Cerebellar nuclear complex (tissue), 1 donor: ENCODE measurements around the gene ABHD1.
"Not testable (repeated sequence)": the region's sequence is repeated elsewhere in the genome, so short reads cannot be mapped to it uniquely, and the experiment has no call there.

Experiments used
- DNase-seq, 2 experiments: peaks; one replicate each; lab custom pipeline; 2025; lab: John Stamatoyannopoulos, UW

The ABHD1 gene

DNA sequence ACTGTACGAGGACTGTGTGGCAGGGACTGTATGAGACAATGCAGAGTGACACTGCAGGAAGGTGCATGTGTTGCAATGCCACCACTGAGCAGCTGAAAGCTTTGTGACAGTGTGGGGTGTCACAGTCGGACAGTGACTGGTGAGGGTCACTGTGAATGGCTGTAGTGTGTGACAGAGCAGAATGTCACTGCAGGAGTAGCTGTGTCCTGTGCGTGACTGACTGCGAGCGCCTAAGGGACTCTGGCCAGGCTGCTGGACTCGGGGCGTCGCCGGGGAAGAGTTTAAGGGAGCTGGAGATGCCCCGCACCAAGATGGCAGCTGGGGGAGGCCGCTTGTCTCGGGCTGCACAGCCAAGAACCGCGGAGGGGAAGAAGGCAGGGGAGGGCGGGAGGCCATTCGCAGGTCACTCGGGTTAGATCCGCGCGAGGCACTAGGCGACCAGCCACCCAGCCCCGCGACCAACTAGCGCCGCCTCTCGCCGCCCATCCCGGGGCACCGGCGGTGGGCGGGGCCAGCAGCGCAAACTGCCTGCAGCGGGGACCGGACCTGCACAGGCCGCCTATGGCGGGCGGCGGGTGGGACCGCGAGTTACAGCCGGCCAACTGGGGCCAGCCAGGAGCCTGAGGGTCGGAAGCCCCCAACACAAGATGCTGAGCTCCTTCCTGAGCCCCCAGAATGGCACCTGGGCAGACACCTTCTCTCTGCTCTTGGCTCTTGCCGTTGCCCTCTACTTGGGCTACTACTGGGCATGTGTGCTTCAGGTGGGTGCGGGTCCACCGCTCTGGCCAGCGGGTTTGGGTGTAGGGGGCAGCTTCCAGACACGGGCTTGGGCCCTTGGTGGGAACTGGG, at the start of gene ABHD1:
Gene ABHD1, plus strand, starts transcription at position 514 of the 849 bp plus-strand sequence. Its CDS starts 134 bp downstream, at position 648.
- DNase-seq: no peak

DNA sequence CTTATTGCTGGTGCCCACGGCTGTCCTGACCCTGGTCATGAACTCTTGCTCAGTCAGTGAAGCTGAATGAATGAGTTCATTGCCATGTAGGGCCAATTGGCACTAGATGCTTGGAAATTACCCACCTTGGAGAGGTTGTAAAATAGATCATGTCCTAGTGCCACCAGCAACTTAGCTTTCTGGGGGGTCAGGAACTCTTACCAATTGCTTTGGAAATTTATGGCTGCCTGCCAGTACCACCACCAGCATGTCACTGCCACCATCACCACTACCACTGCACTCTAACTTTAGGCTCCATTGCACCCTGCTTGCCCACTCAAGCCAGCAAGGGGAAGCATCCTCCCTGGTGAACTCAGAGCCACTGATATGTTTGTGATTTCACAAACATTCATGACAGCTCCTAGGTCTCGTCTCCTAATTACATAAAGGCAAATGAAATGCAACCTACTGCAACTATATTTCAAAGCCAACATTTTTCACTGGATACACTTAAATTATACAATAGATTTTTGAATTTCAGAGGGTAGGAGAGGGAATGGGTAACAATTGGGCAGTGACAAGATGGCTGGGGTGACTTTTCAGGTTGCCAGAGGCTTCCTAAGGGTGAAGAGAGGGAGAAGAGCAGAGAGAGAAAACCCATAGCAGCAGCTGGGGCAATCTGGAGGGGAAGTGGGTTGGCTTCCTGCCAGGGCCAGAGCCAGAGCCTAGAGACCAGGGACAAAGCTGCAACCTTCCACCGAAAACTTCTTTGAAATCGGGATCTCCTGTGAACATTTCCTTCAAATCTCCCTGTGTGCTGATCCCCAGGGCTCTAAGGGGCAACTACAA, 48.7 kb upstream of the ABHD1 start:
- no peak for DNase-seq

DNA sequence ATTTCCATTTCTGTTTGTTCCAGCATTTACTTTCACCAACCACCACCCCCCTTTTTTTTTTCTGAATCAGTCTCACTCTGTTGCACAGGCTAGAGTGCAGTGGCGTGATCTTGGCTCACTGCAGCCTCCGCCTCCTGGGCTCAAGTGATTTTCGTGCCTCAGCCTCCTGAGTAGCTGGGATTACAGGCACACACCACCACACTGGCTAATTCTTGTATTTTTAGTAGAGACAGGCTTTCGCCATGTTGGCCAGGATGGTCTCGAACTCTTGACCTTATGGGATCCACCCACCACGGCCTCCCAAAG, 48.1 kb upstream of the ABHD1 start:
- DNase-seq: not testable (repeated sequence)

DNA sequence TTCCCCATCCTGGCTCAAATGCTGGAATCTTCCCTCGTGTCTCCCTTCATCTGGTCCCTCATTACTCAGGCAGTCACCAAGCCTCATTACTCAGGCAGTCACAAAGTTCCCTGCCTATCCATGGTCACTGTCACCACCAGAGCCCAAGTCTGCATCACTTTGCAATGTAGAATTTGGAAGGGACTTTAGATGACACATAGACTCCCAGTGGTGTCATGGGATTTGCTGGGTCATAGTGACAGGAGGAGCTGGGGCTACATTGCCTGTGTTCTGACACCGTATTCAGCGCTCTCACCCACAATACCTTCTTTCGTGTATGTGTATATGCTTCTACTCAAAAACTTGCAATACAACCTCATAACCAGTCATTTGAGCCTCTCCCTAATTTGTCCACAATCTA, 47.3 kb upstream of the ABHD1 start:
- DNase-seq: no peak

DNA sequence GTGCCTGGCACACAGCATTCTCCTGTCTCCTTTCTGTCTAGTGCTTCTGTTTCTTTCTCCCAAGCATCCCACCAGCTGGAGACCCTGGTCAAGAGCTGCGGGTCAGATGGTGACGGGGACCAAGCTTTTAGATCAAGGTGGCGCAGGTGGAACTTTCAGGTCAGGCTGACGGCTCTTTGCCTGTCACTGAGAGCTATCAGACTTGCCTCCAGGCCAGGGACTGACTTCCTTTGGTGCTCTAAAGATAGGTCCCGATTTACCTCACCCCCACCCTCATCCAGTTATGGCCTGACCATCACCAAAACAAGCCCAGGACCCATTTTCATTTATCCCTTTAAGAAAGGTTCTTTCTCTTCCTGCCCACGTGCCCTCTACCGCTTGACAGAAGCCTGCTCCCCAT, 46.4 kb upstream of the ABHD1 start:
- no peak for DNase-seq

DNA sequence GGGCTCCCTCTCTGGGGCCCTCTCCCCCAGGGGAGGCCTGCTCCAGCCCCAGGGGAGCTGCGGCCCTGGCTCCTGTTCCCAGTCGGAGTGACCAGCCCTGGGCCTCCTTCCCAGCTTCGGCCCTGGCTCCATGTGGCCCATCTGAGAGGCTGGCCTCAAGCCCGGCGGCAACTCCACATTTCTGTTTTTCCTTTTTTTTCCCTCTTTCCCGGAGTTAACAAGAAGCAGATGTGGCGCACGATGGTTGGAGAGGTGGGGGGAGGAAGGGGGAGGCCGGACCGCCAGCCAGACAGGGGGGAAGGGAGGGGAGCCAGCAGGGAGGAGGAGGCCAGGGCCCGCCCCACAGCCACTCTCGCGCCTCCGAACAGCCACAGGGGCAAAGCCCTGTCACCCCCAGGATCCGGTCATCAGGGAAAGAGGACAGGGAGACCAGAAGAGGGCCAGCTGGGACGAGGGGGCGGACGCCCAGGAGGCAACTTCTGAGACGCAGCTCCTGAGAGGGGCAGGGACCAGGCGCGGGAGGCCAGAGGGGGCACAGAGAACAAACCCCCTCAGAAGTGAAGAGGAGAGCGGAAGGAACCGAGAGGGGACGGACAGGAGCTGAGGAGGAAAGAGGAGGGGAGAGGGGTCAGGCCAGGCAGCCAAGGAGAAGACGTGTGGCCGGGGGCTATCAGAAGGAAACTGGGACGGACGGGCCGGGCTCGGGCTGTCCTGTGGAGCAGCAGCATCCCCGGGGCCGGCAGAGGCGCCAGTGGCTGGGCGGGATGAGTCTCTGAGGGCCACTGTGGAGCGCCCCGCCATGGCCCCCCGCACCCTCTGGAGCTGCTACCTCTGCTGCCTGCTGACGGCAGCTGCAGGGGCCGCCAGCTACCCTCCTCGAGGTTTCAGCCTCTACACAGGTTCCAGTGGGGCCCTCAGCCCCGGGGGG, 45.1 kb upstream of the ABHD1 start, which contains the start of gene EMILIN1:
Gene EMILIN1, plus strand, starts transcription at position 349 of the 928 bp plus-strand sequence. Its CDS starts 451 bp downstream, at position 800.
- no peak for DNase-seq

DNA sequence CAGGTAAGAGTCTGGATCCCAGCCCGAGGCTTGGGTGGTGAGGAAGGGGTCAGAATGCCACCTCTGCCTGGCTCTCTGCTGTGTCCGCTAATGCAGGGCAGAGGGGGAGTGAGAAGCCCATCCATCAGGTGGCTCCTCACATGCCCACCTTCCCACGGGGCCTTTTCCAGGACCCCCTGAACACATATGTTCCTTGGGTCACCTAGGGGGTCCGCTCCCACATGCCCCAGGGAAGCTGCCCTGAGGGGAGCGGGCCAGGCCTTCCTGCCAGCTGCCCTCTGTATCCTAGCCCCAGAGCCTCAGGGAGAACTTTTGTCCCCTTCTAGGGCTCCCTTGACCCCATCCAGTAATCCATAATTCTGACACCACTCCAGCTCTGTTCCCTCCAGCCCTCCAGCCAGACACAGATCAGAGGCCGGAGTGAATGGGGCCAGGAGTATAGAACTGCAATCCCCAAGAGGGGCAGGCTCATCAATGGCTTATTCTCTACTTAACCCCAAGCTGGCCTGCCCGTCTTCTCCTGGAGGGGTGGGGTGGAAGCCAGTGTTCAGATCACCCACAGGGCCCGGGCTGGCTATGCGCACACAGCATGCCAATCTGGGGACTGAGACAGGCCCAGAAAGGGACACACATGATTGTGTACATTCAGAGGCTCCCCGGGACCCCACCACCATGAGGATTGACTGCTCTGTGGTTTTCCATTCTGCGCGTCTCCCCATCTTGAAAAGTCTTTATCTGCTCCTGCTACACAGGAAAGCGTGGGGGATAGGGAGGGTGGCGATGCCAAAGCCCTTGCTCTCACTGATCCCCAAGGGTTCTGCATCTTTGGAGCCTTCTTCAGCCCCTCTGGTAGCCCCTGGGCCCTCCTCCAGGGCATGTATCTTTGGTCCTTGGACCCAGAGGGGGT, 44.1 kb upstream of the ABHD1 start:
- DNase-seq: no peak

DNA sequence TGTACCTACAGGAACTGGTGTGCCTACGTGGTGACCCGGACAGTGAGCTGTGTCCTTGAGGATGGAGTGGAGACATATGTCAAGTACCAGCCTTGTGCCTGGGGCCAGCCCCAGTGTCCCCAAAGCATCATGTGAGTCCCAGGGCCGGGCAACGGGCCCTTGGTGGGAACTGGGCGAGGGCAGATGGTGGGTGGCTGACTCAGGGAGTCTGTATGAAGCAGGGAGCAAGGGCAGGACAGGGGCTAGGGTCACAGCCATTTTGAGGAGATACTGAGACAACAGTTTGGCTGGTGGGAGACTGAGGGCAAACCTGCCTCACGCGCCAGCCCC, 43.5 kb upstream of the ABHD1 start:
- no peak for DNase-seq

DNA sequence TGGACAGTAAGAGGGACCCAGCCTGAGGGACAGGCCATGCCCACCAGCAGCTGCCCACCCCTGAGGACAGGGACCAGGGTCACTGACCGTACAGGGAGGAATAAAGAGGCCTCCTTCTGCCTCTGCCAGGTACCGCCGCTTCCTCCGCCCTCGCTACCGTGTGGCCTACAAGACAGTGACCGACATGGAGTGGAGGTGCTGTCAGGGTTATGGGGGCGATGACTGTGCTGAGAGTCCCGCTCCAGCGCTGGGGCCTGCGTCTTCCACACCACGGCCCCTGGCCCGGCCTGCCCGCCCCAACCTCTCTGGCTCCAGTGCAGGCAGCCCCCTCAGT, 43.0 kb upstream of the ABHD1 start:
- DNase-seq: no peak

DNA sequence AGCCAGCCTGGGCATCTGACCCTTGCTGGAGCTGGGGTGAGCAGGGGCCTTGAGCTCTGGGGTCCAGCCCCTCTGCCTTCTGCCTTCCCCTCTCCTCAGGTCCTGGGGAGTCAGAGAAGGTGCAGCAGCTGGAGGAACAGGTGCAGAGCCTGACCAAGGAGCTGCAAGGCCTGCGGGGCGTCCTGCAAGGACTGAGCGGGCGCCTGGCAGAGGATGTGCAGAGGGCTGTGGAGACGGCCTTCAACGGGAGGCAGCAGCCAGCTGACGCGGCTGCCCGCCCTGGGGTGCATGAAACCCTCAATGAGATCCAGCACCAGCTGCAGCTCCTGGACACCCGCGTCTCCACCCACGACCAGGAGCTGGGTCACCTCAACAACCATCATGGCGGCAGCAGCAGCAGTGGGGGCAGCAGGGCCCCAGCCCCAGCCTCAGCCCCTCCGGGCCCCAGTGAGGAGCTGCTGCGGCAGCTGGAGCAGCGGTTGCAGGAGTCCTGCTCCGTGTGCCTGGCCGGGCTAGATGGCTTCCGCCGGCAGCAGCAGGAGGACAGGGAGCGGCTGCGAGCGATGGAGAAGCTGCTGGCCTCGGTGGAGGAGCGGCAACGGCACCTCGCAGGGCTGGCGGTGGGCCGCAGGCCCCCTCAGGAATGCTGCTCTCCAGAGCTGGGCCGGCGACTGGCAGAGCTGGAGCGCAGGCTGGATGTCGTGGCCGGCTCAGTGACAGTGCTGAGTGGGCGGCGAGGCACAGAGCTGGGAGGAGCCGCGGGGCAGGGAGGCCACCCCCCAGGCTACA, 41.4 kb upstream of the ABHD1 start:
- no peak for DNase-seq

DNA sequence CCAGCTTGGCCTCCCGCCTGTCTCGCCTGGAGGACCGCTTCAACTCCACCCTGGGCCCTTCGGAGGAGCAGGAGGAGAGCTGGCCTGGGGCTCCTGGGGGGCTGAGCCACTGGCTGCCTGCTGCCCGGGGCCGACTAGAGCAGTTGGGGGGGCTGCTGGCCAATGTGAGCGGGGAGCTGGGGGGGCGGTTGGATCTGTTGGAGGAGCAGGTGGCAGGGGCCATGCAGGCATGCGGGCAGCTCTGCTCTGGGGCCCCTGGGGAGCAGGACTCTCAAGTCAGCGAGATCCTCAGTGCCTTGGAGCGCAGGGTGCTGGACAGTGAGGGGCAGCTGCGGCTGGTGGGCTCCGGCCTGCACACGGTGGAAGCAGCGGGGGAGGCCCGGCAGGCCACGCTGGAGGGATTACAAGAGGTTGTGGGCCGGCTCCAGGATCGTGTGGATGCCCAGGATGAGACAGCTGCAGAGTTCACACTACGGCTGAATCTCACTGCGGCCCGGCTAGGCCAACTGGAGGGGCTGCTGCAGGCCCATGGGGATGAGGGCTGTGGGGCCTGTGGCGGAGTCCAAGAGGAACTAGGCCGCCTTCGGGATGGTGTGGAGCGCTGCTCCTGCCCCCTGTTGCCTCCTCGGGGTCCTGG, 40.7 kb upstream of the ABHD1 start:
- no peak for DNase-seq

DNA sequence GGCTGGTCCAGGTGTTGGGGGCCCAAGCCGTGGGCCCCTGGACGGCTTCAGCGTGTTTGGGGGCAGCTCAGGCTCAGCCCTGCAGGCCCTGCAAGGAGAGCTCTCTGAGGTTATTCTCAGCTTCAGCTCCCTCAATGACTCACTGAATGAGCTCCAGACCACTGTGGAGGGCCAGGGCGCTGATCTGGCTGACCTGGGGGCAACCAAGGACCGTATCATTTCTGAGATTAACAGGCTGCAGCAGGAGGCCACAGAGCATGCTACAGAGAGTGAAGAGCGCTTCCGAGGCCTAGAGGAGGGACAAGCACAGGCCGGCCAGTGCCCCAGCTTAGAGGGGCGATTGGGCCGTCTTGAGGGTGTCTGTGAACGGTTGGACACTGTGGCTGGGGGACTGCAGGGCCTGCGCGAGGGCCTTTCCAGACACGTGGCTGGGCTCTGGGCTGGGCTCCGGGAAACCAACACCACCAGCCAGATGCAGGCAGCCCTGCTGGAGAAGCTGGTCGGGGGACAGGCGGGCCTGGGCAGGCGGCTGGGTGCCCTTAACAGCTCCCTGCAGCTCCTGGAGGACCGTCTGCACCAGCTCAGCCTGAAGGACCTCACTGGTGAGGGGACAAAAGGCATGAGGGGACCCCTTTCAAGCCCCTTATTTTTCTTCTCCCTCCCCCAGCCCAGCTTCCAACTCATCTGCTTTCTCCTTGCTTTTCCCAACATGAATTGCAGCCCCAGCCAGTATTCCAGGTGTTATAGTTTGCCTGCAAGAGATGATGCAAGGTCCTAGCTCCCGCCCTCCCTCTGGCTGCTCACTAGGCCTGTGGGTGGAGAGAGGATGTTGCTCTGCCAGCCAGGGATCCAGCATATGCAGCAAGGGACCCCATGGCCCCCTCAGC, 40.0 kb upstream of the ABHD1 start:
- no peak for DNase-seq

DNA sequence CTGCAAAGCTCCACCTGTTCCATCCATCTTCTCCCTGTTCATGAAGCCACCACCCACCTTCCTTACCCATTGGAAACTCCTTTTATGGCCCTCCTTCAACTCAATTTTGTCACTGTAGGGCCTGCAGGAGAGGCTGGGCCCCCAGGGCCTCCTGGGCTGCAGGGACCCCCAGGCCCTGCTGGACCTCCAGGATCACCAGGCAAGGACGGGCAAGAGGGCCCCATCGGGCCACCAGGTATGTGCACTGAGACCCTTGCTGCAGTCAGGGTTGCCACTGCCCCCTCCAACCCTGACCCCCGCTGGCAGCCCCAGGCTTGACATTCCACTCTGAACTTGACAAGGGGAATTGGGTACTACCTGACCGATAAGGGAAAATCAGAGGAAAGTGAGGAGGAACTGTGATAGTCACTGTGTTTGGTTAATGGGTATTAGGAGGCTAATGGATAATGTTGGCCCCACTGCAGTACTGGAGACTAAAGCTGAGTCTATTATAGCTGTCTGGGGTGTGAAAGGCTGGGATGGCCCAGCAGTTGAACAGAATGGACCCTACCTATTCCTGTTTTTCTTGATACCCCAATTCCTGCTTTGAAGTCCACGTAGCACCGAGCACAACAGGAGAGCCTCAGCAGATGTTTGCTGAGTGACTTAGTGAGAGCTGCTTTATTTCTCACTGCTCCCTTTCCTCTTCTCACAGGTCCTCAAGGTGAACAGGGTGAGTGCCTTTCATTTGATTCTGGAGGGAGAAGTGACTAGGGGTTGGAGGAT, 39.1 kb upstream of the ABHD1 start:
- DNase-seq: no peak

DNA sequence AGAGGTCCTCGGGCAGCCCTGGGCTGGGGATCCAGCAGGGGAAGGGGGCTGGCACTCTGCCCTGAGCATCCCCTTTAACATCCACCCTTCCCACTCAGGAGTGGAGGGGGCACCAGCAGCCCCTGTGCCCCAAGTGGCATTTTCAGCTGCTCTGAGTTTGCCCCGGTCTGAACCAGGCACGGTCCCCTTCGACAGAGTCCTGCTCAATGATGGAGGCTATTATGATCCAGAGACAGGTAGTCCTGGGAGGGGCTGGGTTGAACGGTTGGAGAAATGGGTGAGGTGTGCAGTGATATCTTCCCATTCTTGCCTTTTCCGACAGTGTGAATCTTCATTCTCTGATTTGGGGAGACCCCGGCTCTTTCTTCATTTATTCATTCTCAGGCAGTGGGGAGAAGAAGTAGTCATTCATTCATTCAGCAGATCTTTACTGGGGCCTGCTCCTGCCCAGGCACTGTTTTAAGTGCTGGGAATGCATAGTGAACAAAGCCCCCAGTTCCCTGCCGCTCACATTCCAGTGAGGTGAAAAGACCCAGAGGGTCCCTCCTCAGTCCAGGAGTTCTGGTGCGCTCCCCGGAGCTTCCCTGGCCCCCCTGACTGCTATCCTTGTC, 38.4 kb upstream of the ABHD1 start:
- no peak for DNase-seq

DNA sequence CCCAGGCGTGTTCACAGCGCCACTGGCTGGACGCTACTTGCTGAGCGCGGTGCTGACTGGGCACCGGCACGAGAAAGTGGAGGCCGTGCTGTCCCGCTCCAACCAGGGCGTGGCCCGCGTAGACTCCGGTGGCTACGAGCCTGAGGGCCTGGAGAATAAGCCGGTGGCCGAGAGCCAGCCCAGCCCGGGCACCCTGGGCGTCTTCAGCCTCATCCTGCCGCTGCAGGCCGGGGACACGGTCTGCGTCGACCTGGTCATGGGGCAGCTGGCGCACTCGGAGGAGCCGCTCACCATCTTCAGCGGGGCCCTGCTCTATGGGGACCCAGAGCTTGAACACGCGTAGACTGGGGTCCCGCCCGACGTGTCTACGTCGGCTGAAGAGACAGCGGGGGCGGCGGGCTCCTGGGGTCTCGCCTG, 37.9 kb upstream of the ABHD1 start:
- DNase-seq: no peak

DNA sequence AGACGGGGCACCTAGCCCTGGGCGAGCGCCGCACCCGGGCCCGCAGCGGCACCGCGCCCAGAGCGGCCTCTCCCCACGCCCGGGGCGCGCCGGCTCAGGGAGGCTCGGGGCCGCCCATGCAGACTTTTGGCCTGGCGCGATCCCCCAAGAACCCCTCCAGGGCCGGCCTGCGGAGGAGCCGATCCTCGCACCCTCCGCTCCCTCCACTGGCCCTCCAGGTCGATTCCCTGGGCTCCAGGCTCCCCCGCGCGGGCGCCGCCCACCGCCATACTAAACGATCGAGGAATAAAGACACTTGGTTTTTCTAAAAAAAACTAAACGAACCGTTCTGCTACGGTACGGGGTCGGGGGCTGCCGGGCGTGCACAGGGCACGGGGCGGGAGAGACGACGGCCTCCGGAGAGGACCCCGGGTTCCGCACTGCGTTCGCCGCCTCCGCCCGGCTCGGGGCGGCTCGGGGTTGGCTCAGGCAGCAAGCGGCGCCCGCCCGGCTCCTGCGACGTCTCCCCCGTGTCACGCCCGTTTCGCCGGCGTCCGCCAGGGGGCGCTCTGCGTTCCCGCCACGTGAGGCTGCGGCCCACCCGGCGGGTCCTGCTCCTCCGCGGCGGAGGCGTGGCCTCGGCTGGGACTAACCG, 37.4 kb upstream of the ABHD1 start:
- peak; percentile 29 to 80 for DNase-seq
